GM19438 (cell line): ENCODE measurements around the gene AK2.
"Not testable (repeated sequence)": the region's sequence is repeated elsewhere in the genome, so short reads cannot be mapped to it uniquely, and the experiment has no call there.

Source experiments
- ATAC-seq: cut with Tn5 transposase; IDR thresholded peaks from one replicate; pipeline ENCODE4 v1.9.1; 2021; ENCODE audit warnings: low read depth; ENCODE audit not compliant: unreplicated experiment

AK2 gene

GRCh38 chr1:33036526-33037503, at the start of gene AK2:
TSS of gene AK2 (minus strand) at chr1:33036883. CDS start at chr1:33036828, 55 bp downstream.
- peak; percentile 99 for ATAC-seq

GRCh38 chr1:33086384-33086850, 49.7 kb upstream of the AK2 start:
- no peak for ATAC-seq

- ATAC-seq = no peak
These were observed 48.6 kb upstream of the AK2 start for GRCh38 chr1:33085332-33085731.

- no peak for ATAC-seq
These were observed 46.0 kb upstream of the AK2 start for GRCh38 chr1:33082575-33083108.

GRCh38 chr1:33081554-33082305, 45.0 kb upstream of the AK2 start:
- no peak for ATAC-seq

GRCh38 chr1:33080885-33081553, 44.3 kb upstream of the AK2 start, which contains the start of gene AZIN2:
TSS of gene AZIN2 (plus strand) at chr1:33081153. CDS start at chr1:33082250, 1,097 bp downstream.
- ATAC-seq = peak; percentile 92

- ATAC-seq = no peak
These were observed 43.7 kb upstream of the AK2 start for GRCh38 chr1:33080373-33080772.

GRCh38 chr1:33078030-33078591, 41.4 kb upstream of the AK2 start:
- ATAC-seq = no peak

GRCh38 chr1:33074193-33074945, 37.7 kb upstream of the AK2 start:
- no peak for ATAC-seq

- ATAC-seq = no peak
These were observed 36.0 kb upstream of the AK2 start for GRCh38 chr1:33072707-33073106.

- ATAC-seq = no peak
These were observed 33.9 kb upstream of the AK2 start for GRCh38 chr1:33070628-33071027.

- ATAC-seq = not testable (repeated sequence)
These were observed 31.4 kb upstream of the AK2 start for GRCh38 chr1:33068108-33068507.

GRCh38 chr1:33066477-33066876, 29.8 kb upstream of the AK2 start:
- ATAC-seq = not testable (repeated sequence)

GRCh38 chr1:33065301-33065700, 28.6 kb upstream of the AK2 start:
- ATAC-seq = no peak

- ATAC-seq = not testable (repeated sequence)
These were observed 27.6 kb upstream of the AK2 start for GRCh38 chr1:33064284-33064683.

GRCh38 chr1:33061834-33062233, 25.2 kb upstream of the AK2 start:
- ATAC-seq = no peak

- no peak for ATAC-seq
These were observed 23.9 kb upstream of the AK2 start for GRCh38 chr1:33060579-33061083.

- ATAC-seq = no peak
These were observed 20.4 kb upstream of the AK2 start for GRCh38 chr1:33057095-33057494.

- no peak for ATAC-seq
These were observed 19.7 kb upstream of the AK2 start for GRCh38 chr1:33056426-33056825.
